Cardiac fibroblast (primary cell): Measurements from ENCODE around the gene GOLGA6L10.
"Not testable (repeated sequence)": the region's sequence is repeated elsewhere in the genome, so short reads cannot be mapped to it uniquely, and the experiment has no call there.

Source experiments
- DNase-seq, 2 donors: peaks; one replicate each; pipeline versions ENCODE4 v3.0.0 to v3.0.0-alpha.2; 2010; ENCODE audit warnings: low read depth in 2 of 2
- H3K4me3 ChIP-seq, 2 donors: replicated peaks in 1 of 2; 1 replicate in 1 of 2; 2 replicates in 1 of 2; pipeline ENCODE4 v1.5.1; 2011; ENCODE audit warnings: low read depth in 2 of 2, low read length in 2 of 2, mild to moderate bottlenecking in 2 of 2, moderate library complexity in 1 of 2
- CTCF ChIP-seq: IDR thresholded peaks from one replicate; pipeline ENCODE4 v1.5.1; 2011; ENCODE audit warnings: low read depth, mild to moderate bottlenecking, low read length, inconsistent platforms

The GOLGA6L10 gene

GRCh38 chr15:82349375-82349774, at the start of gene GOLGA6L10:
TSS of gene GOLGA6L10 (minus strand) at chr15:82349475. CDS start at chr15:82349375, 100 bp downstream.
- DNase-seq, H3K4me3 ChIP-seq: not testable (repeated sequence)

- no peak for TF ChIP-seq CTCF
- DNase-seq = no peak
- H3K4me3 ChIP-seq = no peak overlapping the region
These were observed 49.5 kb upstream of the GOLGA6L10 start for GRCh38 chr15:82398785-82399184.

- H3K4me3 ChIP-seq = no peak overlapping the region
- no peak for TF ChIP-seq CTCF
- no peak for DNase-seq
These were observed 48.5 kb upstream of the GOLGA6L10 start for GRCh38 chr15:82397817-82398216.

- not testable (repeated sequence) for DNase-seq, H3K4me3 ChIP-seq
These were observed 46.5 kb upstream of the GOLGA6L10 start for GRCh38 chr15:82395788-82396187.

GRCh38 chr15:82393671-82394070, 44.4 kb upstream of the GOLGA6L10 start:
- no peak for TF ChIP-seq CTCF
- H3K4me3 ChIP-seq = no peak overlapping the region
- DNase-seq = peak in 1 of 2 donors; percentile 54

- H3K4me3 ChIP-seq, DNase-seq: not testable (repeated sequence)
These were observed 42.8 kb upstream of the GOLGA6L10 start for GRCh38 chr15:82392077-82392476.

- not testable (repeated sequence) for H3K4me3 ChIP-seq, DNase-seq
These were observed 40.9 kb upstream of the GOLGA6L10 start for GRCh38 chr15:82390152-82390551.

GRCh38 chr15:82387209-82387608, 37.9 kb upstream of the GOLGA6L10 start:
- H3K4me3 ChIP-seq, DNase-seq: not testable (repeated sequence)

GRCh38 chr15:82381330-82381955, 32.2 kb upstream of the GOLGA6L10 start:
- H3K4me3 ChIP-seq, DNase-seq: not testable (repeated sequence)

- peak in 1 of 2 donors; percentile 2 for DNase-seq
- H3K4me3 ChIP-seq = not testable (repeated sequence)
These were observed 30.3 kb upstream of the GOLGA6L10 start for GRCh38 chr15:82379552-82379951.

GRCh38 chr15:82373661-82374060, 24.4 kb upstream of the GOLGA6L10 start:
- peak; percentile 23 to 31 for DNase-seq

More at GRCh38 chr15:82373661-82374060, 24.4 kb upstream of the GOLGA6L10 start:
- not testable (repeated sequence) for H3K4me3 ChIP-seq
